Fibroblast of mammary gland (primary cell): ENCODE results near the gene TFR2.

Experiments used
- DNase-seq: peaks from one replicate; pipeline ENCODE4 v3.0.0-alpha.2; 2010; ENCODE audit warnings: low read depth
- H3K4me3 ChIP-seq: 2 replicates; pipeline ENCODE4 v1.5.1; 2011; ENCODE audit warnings: low read depth, mild to moderate bottlenecking, low read length, moderate library complexity; ENCODE audit not compliant: control insufficient read depth
- TF ChIP-seq, protein P1 (sequence below): conservative IDR thresholded peaks from 2 replicates; pipeline ENCODE4 v1.5.1; 2011; ENCODE audit warnings: low read depth, low read length, inconsistent platforms; ENCODE audit not compliant: control insufficient read depth, insufficient read depth

The TFR2 gene

GRCh38 chr7:100620804-100621203 lies 20.5 kb downstream of the TFR2 start:
- DNase-seq = no peak
- TF ChIP-seq, protein P1, sequence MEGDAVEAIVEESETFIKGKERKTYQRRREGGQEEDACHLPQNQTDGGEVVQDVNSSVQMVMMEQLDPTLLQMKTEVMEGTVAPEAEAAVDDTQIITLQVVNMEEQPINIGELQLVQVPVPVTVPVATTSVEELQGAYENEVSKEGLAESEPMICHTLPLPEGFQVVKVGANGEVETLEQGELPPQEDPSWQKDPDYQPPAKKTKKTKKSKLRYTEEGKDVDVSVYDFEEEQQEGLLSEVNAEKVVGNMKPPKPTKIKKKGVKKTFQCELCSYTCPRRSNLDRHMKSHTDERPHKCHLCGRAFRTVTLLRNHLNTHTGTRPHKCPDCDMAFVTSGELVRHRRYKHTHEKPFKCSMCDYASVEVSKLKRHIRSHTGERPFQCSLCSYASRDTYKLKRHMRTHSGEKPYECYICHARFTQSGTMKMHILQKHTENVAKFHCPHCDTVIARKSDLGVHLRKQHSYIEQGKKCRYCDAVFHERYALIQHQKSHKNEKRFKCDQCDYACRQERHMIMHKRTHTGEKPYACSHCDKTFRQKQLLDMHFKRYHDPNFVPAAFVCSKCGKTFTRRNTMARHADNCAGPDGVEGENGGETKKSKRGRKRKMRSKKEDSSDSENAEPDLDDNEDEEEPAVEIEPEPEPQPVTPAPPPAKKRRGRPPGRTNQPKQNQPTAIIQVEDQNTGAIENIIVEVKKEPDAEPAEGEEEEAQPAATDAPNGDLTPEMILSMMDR = no peak

GRCh38 chr7:100620239-100620638 lies 21.1 kb downstream of the TFR2 start:
- no peak overlapping the region for H3K4me3 ChIP-seq
- TF ChIP-seq, protein P1 = no peak
- DNase-seq = no peak

More at GRCh38 chr7:100620804-100621203, 20.5 kb downstream of the TFR2 start:
- no peak overlapping the region for H3K4me3 ChIP-seq

DNA sequence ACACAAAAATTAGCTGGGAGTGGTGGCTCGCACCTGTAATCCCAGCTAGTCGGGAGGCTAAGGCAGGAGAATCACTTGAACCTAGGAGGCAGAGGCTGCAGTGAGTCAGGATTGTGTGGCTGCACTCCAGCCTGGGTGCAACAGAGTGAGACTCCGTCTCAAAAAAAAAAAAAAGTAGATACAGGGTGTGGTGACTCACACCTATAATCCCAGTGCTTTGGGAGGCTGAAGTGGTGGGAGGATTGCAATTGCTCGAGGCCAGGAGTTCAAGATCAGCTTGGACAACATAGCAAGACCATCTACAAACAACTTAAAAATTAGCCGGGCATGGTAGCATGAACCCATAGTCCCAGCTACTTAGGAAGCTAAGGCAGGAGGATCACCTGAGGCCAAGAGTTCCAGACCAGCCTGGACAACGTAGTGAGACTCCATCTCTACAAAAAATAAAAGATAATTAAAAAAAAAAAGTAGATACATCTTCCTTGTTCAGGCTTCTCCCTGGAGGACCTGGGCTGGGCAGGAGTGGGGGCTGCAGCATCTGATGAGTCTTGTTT lies 27.0 kb downstream of the TFR2 start:
- H3K4me3 ChIP-seq = no peak overlapping the region
- DNase-seq = peak; percentile 36
- TF ChIP-seq, protein P1 = no peak

- DNase-seq = no peak
- TF ChIP-seq, protein P1 = no peak
- H3K4me3 ChIP-seq = no peak overlapping the region
Observed at GRCh38 chr7:100613412-100614175, 27.8 kb downstream of the TFR2 start.

DNA sequence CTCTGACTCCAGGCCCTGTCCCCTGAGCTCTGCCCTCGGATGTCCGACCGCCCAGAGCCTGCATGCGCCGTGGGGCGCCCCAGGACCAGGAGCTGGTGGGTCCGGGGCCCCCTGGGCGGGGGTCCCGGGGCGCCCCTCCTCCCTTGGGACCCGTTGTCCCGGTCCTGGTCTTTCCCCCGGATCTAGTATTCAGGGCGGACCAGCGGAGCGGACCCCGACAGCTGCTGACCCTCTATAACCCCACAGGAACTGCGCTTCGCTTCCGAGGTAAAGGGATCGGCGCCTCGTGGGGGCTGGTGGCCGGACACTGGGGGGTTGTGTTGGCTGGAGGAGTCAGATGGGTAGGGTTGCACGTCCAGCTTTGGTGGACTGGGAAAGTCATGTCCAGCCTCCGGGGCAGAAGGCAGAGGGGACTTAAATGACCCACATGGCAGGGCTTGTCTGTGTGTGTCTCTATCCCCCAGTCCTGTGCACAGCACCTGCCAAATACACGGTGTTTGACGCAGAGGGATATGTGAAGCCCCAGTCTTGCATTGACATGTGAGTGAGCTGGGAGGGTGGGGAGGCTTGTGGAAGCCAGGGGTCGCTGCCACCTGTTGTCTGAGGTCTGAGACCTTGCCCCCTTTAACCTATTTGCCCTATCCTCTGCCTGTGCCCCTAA lies 28.5 kb downstream of the TFR2 start:
- no peak for DNase-seq
- H3K4me3 ChIP-seq = peak overlapping the region; percentile 77
- TF ChIP-seq, protein P1 = peak; percentile 4

DNA sequence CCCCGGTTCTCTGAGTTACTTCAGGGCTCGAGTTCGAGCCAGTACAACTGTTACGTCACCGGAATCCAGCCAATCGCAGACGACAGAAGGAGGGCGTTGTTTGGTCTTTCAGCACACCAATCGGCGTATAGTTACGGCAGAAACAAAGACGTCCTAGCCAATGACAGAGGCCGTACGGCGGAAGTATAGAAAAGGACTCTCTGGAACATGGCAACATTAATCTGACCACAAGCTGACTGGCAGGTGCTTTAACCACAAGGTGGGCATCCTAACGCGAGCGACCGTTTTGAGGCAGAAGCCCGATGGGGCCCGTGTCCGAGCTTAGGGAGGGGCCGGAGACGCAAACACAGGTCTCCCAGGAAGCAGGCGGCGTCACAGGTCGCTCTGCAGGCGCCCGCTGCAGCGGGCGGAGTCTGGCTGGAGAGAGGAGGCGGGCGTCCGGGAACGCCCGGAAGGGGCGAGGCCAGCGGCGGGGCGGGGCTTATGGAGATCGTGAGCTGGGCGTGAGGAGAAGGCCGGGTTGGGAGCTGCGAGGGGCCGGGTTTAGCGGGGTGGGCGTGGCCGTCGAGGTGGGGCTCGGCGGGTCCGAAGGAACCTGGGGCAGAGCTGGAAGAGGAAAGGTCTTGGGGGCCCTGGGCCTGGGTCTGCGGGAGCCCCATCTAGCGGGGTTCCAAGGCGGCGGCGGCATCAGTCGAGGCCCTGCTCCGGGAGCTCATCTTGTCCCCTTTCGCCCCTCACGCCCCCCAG lies 29.2 kb downstream of the TFR2 start, which contains the start of gene MOSPD3:
TSS of gene MOSPD3 (plus strand) at position 558 of the 747 bp plus-strand sequence. CDS start 252 bp downstream, outside the sequence.
- peak; percentile 99 for DNase-seq
- H3K4me3 ChIP-seq = peak within 1 kb of the TSS; percentile 77
- TF ChIP-seq, protein P1 = no peak
